ENCODE measurements around the gene AQP1. TPM values are rescaled to one million over a fixed set of nuclear protein-coding genes. Genes with fewer than 3 reads are reported as not detected.

The AQP1 gene
- total and polyA plus RNA-seq, 2 donors (not counting 1 experiment from before 2014, with no cell fraction given) = not detected

DNA sequence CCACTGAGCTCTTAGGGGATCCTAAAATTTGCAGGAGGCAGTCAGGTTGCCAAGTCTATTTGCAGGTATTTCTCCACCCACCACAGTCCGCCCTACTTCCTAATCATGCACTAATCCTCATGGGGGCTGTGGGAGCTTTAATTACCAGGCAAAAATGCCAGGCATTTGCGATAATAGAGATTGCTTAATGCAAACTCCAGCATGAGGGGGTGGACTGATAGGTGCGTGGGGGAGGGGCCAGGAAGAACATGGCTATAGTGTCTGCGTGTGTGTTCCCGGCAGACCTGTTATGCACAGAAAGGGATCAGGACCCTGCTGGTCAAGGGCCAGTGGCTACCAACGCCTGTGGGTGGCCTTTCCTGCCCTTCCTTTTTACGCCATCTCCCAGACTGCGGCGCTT, 15.6 kb upstream of the AQP1 start:
- no peak overlapping the region for H3K9ac ChIP-seq (ENCODE audit: low read length)
- no peak for DNase-seq
- Mint-ChIP-seq H3K4me1 (no peaks in the 10 kb centered on the region), H3K27ac (no peak overlapping the region), H3K9me3 (ENCODE audit: insufficient read depth) (no peaks in the 10 kb centered on the region), H3K27me3 (peaks cover 12% of the 10 kb centered on the region), H3K4me3 (no peak overlapping the region)
- 90% methylated on average over 8 of the region's 9 CpGs for WGBS (ENCODE audit: insufficient coverage)
- H4K20me1 ChIP-seq (ENCODE audit: control insufficient read depth, insufficient read depth, low read length, poor library complexity, severe bottlenecking) = no peaks in the 10 kb centered on the region
- intact Hi-C loops (cut with micrococcal nuclease) = no loop called here
- H3K27me3 ChIP-seq (replicated peaks in 1 of 4; ENCODE audit: control extremely low read depth in 1 of 4, control insufficient read depth in 3 of 4, insufficient read depth in 4 of 4, low read length in 3 of 4) = no peaks in the 10 kb centered on the region
- H3K9me3 ChIP-seq (ENCODE audit: control extremely low read depth in 1 of 3, control insufficient read depth in 2 of 3, insufficient read depth in 1 of 3, low read length in 2 of 3) = peaks cover 0 to 13% (median 0%) of the 10 kb centered on the region in 3 donors
- CTCF ChIA-PET = no interaction called here
- no peak for TF ChIP-seq EZH2 (IDR thresholded peaks at IDR 0.05; ENCODE audit: borderline replicate concordance, insufficient read depth, low read depth, low read length, poor library complexity, severe bottlenecking)
- TF ChIP-seq, protein P1, sequence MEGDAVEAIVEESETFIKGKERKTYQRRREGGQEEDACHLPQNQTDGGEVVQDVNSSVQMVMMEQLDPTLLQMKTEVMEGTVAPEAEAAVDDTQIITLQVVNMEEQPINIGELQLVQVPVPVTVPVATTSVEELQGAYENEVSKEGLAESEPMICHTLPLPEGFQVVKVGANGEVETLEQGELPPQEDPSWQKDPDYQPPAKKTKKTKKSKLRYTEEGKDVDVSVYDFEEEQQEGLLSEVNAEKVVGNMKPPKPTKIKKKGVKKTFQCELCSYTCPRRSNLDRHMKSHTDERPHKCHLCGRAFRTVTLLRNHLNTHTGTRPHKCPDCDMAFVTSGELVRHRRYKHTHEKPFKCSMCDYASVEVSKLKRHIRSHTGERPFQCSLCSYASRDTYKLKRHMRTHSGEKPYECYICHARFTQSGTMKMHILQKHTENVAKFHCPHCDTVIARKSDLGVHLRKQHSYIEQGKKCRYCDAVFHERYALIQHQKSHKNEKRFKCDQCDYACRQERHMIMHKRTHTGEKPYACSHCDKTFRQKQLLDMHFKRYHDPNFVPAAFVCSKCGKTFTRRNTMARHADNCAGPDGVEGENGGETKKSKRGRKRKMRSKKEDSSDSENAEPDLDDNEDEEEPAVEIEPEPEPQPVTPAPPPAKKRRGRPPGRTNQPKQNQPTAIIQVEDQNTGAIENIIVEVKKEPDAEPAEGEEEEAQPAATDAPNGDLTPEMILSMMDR (IDR thresholded peaks at IDR 0.05) = no peak
- POLR2A ChIA-PET = no interaction called here
- H3K4me2 ChIP-seq (replicated peaks; ENCODE audit: low read depth, low read length, poor library complexity, severe bottlenecking) = no peak overlapping the region
- no peak overlapping the region for H2AFZ ChIP-seq (ENCODE audit: insufficient read depth, low read depth, low read length, poor library complexity, severe bottlenecking)
- H3K4me1 ChIP-seq (ENCODE audit: control insufficient read depth in 2 of 2, insufficient read depth in 2 of 2, low read length in 2 of 2) = no peaks in the 10 kb centered on the region
- H3K4me3 ChIP-seq (ENCODE audit: control extremely low read depth in 1 of 5, extremely low read depth in 1 of 5, insufficient read depth in 1 of 5, low read depth in 2 of 5, low read length in 4 of 5) = no peak overlapping the region
- no peak for ATAC-seq (ENCODE audit: low read depth)
- H3K36me3 ChIP-seq (replicated peaks in 1 of 2; ENCODE audit: control extremely low read depth in 1 of 2, control insufficient read depth in 1 of 2, extremely low read depth in 1 of 2, insufficient read depth in 2 of 2, low read length in 1 of 2) = no peaks in the 10 kb centered on the region
- no peaks in the 10 kb centered on the region for H3K79me2 ChIP-seq (ENCODE audit: control insufficient read depth, insufficient read depth, low read length)
- H3K27ac ChIP-seq (ENCODE audit: low read length in 2 of 2) = no peak overlapping the region

DNA sequence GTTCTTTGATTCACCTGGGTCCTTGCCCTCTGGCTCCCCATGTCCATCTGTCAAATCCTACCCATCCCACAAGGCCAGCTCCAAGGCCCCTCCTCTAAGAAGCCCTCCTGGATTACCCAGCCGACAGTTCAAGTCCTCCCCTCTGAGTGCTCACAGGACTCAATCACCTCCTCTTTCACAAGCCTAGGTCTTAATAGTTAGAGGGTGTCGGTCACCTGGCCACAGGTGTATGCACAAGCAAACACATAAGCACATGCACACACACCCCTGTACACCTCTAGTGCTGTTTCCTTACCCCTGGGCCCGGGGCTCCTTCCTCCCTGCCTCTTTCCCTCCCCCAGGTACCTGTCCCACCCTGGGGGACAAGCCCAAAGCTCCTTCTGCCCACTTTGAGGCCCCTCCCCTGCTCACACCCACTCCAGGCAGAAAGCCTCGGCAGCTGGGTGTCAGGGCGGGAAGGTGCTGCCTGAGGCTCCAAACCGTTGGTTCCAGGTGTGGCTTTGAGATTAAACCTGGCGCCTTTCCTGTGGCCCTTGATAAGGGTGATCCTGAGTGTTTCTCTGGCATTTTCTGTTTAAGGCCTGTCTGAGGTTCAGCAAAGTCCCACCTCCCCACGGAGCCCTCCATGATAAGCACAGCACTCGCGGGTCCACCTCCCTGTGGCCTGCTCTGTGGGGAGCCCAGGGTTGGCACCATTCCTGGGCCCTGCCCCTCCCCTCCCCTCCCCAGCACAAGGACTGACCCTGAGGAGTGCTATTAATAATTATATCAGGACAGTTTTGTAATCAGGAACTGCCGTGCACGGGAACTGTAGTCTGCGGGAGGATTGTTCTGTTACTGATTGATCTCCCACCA, 14.6 kb upstream of the AQP1 start:
- Mint-ChIP-seq H3K27me3 (peaks cover 12% of the 10 kb centered on the region), H3K9me3 (ENCODE audit: insufficient read depth) (no peaks in the 10 kb centered on the region), H3K4me1 (no peaks in the 10 kb centered on the region), H3K27ac (no peak overlapping the region), H3K4me3 (no peak overlapping the region)
- ChIA-PET CTCF (no interaction called here), POLR2A (no interaction called here)
- Histone ChIP-seq H2AFZ (ENCODE audit: insufficient read depth, low read depth, low read length, poor library complexity, severe bottlenecking) (no peak overlapping the region), H3K9me3 (ENCODE audit: control extremely low read depth in 1 of 3, control insufficient read depth in 2 of 3, insufficient read depth in 1 of 3, low read length in 2 of 3) (peaks cover 0 to 4% (median 0%) of the 10 kb centered on the region in 3 donors), H3K27ac (ENCODE audit: low read length in 2 of 2) (no peak overlapping the region), H3K27me3 (replicated peaks in 1 of 4; ENCODE audit: control extremely low read depth in 1 of 4, control insufficient read depth in 3 of 4, insufficient read depth in 4 of 4, low read length in 3 of 4) (no peaks in the 10 kb centered on the region), H3K4me3 (ENCODE audit: control extremely low read depth in 1 of 5, extremely low read depth in 1 of 5, insufficient read depth in 1 of 5, low read depth in 2 of 5, low read length in 4 of 5) (no peak overlapping the region), H3K36me3 (replicated peaks in 1 of 2; ENCODE audit: control extremely low read depth in 1 of 2, control insufficient read depth in 1 of 2, extremely low read depth in 1 of 2, insufficient read depth in 2 of 2, low read length in 1 of 2) (no peaks in the 10 kb centered on the region), H3K9ac (ENCODE audit: low read length) (no peak overlapping the region), H3K4me2 (replicated peaks; ENCODE audit: low read depth, low read length, poor library complexity, severe bottlenecking) (no peak overlapping the region), H4K20me1 (ENCODE audit: control insufficient read depth, insufficient read depth, low read length, poor library complexity, severe bottlenecking) (no peaks in the 10 kb centered on the region), H3K79me2 (ENCODE audit: control insufficient read depth, insufficient read depth, low read length) (no peaks in the 10 kb centered on the region), H3K4me1 (ENCODE audit: control insufficient read depth in 2 of 2, insufficient read depth in 2 of 2, low read length in 2 of 2) (no peaks in the 10 kb centered on the region)
- intact Hi-C loops (cut with micrococcal nuclease) = no loop called here
- WGBS (ENCODE audit: insufficient coverage) = 81% methylated on average over 8 of the region's 13 CpGs
- ATAC-seq (ENCODE audit: low read depth) (no peak), DNase-seq (no peak)
- TF ChIP-seq EZH2 (IDR thresholded peaks at IDR 0.05; ENCODE audit: borderline replicate concordance, insufficient read depth, low read depth, low read length, poor library complexity, severe bottlenecking) = no peak
- TF ChIP-seq, protein P1 (IDR thresholded peaks at IDR 0.05) = no peak
